K562 (cell line): ENCODE results near the gene PRTFDC1. TPM values are rescaled to one million over a fixed set of nuclear protein-coding genes. Genes with fewer than 3 reads are reported as not detected.

Source experiments
- ATF7 ChIP-seq: fragments of 450-650 bp; IDR thresholded peaks from 2 replicates; pipeline ENCODE4 v1.7.1; 2014; ENCODE audit warnings: mild to moderate bottlenecking, moderate library complexity
- CBX3 ChIP-seq, 2 experiments: IDR thresholded peaks; 1 replicate in 1 of 2; 2 replicates in 1 of 2; pipeline ENCODE4 v1.6.1; 2012; ENCODE audit warnings: inconsistent platforms in 2 of 2, low read length in 2 of 2, borderline replicate concordance in 1 of 2, control low read depth in 1 of 2
- DDX20 ChIP-seq: fragments of 450-650 bp; IDR thresholded peaks from 2 replicates; pipeline ENCODE4 v1.6.1; 2016; ENCODE audit warnings: missing genetic modification characterization, low read depth, mild to moderate bottlenecking, missing compliant biosample characterization, moderate library complexity
- ETV5 ChIP-seq: sonication (generic); formaldehyde crosslinking; IDR thresholded peaks from 2 replicates; pipeline ENCODE4 v1.4.0; 2020; ENCODE audit warnings: low read depth, mild to moderate bottlenecking, missing genetic modification reagents
- ETV6 ChIP-seq, 3 experiments: fragments of 150-350 bp in 1 of 3; sonication (generic) in 1 of 3; formaldehyde crosslinking in 1 of 3; IDR thresholded peaks; 2 replicates each; pipeline versions ENCODE4 v1.6.1 to v1.8.0; 2014 to 2022; ENCODE audit warnings: borderline replicate concordance in 2 of 3, low read depth in 2 of 3, antibody characterized with exemption in 1 of 3, low read length in 1 of 3, mild to moderate bottlenecking in 1 of 3, missing genetic modification reagents in 1 of 3
- EZH2 ChIP-seq: IDR thresholded peaks from 2 replicates; pipeline ENCODE4 v1.6.1; 2012; ENCODE audit warnings: low read depth, mild to moderate bottlenecking, inconsistent platforms, low read length, borderline replicate concordance
- HDGF ChIP-seq: fragments of 450-650 bp; IDR thresholded peaks from 2 replicates; pipeline ENCODE4 v1.6.1; 2016
- HNRNPH1 ChIP-seq: fragments of 200-400 bp; formaldehyde crosslinking; optimal IDR thresholded peaks from 2 replicates; pipeline ENCODE3; 2017; ENCODE audit warnings: low read depth, mild to moderate bottlenecking, low read length, moderate library complexity
- HNRNPLL ChIP-seq: fragments of 200-400 bp; formaldehyde crosslinking; IDR thresholded peaks from 2 replicates; pipeline ENCODE4 v1.6.1; 2017; ENCODE audit warnings: low read length, low read depth, mild to moderate bottlenecking; ENCODE audit not compliant: poor library complexity, severe bottlenecking
- KLF1 ChIP-seq: fragments of 450-650 bp; IDR thresholded peaks from 2 replicates; pipeline ENCODE4 v1.6.1; 2016; ENCODE audit warnings: missing genetic modification characterization, missing compliant biosample characterization
- MTA2 ChIP-seq: fragments of 450-650 bp; IDR thresholded peaks from 2 replicates; pipeline ENCODE4 v1.6.1; 2016; ENCODE audit warnings: low read depth
- NFE2L1 ChIP-seq: fragments of 450-650 bp; IDR thresholded peaks from 2 replicates; pipeline ENCODE4 v1.6.1; 2016; ENCODE audit warnings: missing genetic modification characterization, low read depth, mild to moderate bottlenecking, missing compliant biosample characterization, moderate library complexity, borderline replicate concordance
- NR3C1 ChIP-seq: sonication (generic); formaldehyde crosslinking; IDR thresholded peaks from 2 replicates; pipeline ENCODE4 v1.8.1; 2022; ENCODE audit warnings: missing genetic modification reagents
- POLR3G ChIP-seq: IDR thresholded peaks from 2 replicates; pipeline ENCODE4 v1.6.1; 2011; ENCODE audit not compliant: insufficient read length, insufficient replicate concordance; ENCODE audit errors: extremely low read depth
- PPARD ChIP-seq: fragments of 250-450 bp; sonication (Bioruptor Pico); IDR thresholded peaks from 2 replicates; pipeline ENCODE4 v1.8.0; 2022; ENCODE audit warnings: inconsistent platforms, mild to moderate bottlenecking, moderate library complexity
- PRMT5 ChIP-seq: sonication (generic); formaldehyde crosslinking; IDR thresholded peaks from 2 replicates; pipeline ENCODE4 v1.5.0; 2020; ENCODE audit warnings: missing genetic modification reagents
- RBM22 ChIP-seq: fragments of 200-400 bp; formaldehyde crosslinking; IDR thresholded peaks from 2 replicates; pipeline ENCODE4 v1.6.1; 2018; ENCODE audit warnings: low read length, low read depth; ENCODE audit not compliant: poor library complexity, severe bottlenecking
- RNF2 ChIP-seq: sonication (generic); IDR thresholded peaks from 2 replicates; pipeline ENCODE4 v1.6.1; 2016
- TBP ChIP-seq: optimal IDR thresholded peaks from 2 replicates; pipeline ENCODE3; 2011; ENCODE audit warnings: low read depth, low read length, improper control_type of control experiment
- TCFL5 ChIP-seq: fragments of 250-450 bp; sonication (Bioruptor Pico); conservative IDR thresholded peaks from 2 replicates; pipeline ENCODE4 v1.6.1; 2021; ENCODE audit warnings: mild to moderate bottlenecking, moderate library complexity, matching md5 sums
- TOE1 ChIP-seq, 2 experiments: fragments of 450-650 bp in 1 of 2; sonication (generic) in 1 of 2; formaldehyde crosslinking in 1 of 2; IDR thresholded peaks; 2 replicates each; pipeline versions ENCODE4 v1.7.1 to v1.8.0; 2016 to 2022; ENCODE audit warnings: borderline replicate concordance in 2 of 2, mild to moderate bottlenecking in 2 of 2, antibody characterized with exemption in 1 of 2, inconsistent platforms in 1 of 2, low read depth in 1 of 2, missing genetic modification reagents in 1 of 2, moderate library complexity in 1 of 2
- ZBTB17 ChIP-seq: fragments of 450-650 bp; formaldehyde crosslinking; IDR thresholded peaks from 2 replicates; pipeline ENCODE4 v1.4.0; 2020; ENCODE audit warnings: mild to moderate bottlenecking
- ZNF263 ChIP-seq: sonication (generic); formaldehyde crosslinking; IDR thresholded peaks from 2 replicates; pipeline ENCODE4 v1.8.0; 2022; ENCODE audit warnings: mild to moderate bottlenecking, missing genetic modification reagents, borderline replicate concordance
- ZNF395 ChIP-seq: fragments of 200-800 bp; sonication (Bioruptor generic); IDR thresholded peaks from 2 replicates; pipeline ENCODE4 v1.6.1; 2017; ENCODE audit warnings: missing genetic modification characterization, missing compliant biosample characterization
- ZNF41 ChIP-seq: fragments of 250-450 bp; sonication (Bioruptor Pico); conservative IDR thresholded peaks from 2 replicates; pipeline ENCODE4 v1.4.0; 2020; ENCODE audit warnings: mild to moderate bottlenecking
- ZNF707 ChIP-seq: fragments of 250-450 bp; sonication (Bioruptor Pico); conservative IDR thresholded peaks from 2 replicates; pipeline ENCODE4 v1.8.0; 2022; ENCODE audit warnings: inconsistent platforms, mild to moderate bottlenecking, moderate library complexity
- ZSCAN32 ChIP-seq: fragments of 450-650 bp; formaldehyde crosslinking; IDR thresholded peaks from 2 replicates; pipeline ENCODE4 v1.4.0; 2020; ENCODE audit warnings: mild to moderate bottlenecking, moderate library complexity
- polyA plus RNA-seq, 8 experiments: library from polyadenylated mRNA; depleted of rRNA in 4 of 8; stranded (reverse) in 5 of 8; unstranded in 3 of 8; fragments of >200 nt; fragmentation: Nextera tagmentation in 2 of 8; fragmentation: Illumina TruSeq in 1 of 8; extraction: Ambion mirVana in 2 of 8; extraction: Trizol in 1 of 8; gene quantifications; 2 replicates each; pipeline versions ENCODE4 v1.2.1 to v1.2.3, GENCODE V29; 2011 to 2014; ENCODE audit warnings: inconsistent platforms in 1 of 8, missing spikeins in 1 of 8
- total RNA-seq, 7 experiments: library from RNA; depleted of rRNA in 6 of 7; stranded (reverse); fragments of >200 nt in 6 of 7; fragmentation: Illumina TruSeq in 2 of 7; extraction: Trizol in 2 of 7; gene quantifications; 2 replicates each; pipeline versions ENCODE4 v1.2.1 to v1.2.3, GENCODE V29; 2011 to 2021; ENCODE audit warnings: low replicate concordance in 1 of 7

The PRTFDC1 gene
- total and polyA plus RNA-seq, 9 of the 15 experiments (the other 6 are each of a cell fraction or from before 2014, with no cell fraction given), result 7.0 to 27.6 (median 10.0) TPM

- TF ChIP-seq NR3C1, result no peak
- peak; percentile 90 for TF ChIP-seq ZNF395 (CRISPR knock-in tag)
- TF ChIP-seq MTA2, result peak; percentile 25; the same call in 1 of the 2 replicates
- TF ChIP-seq HNRNPLL, result no peak
- TF ChIP-seq RNF2, result peak; percentile 97
- TF ChIP-seq TCFL5 (CRISPR knock-in tag), result 0 out of 2 replicates have a peak, but pooled peaks have one; percentile 20
- TF ChIP-seq HNRNPH1, result no peak
- peak; percentile 82 for TF ChIP-seq NFE2L1 (tag)
- peak in 1 of 2 experiments; percentile 25; a peak in 2 of 4 replicates for TF ChIP-seq ETV6 (IDR thresholded peaks at IDR 0.05; ENCODE audit: borderline replicate concordance in 1 of 2, low read depth in 2 of 2, low read length in 1 of 2)
- TF ChIP-seq ETV6 (CRISPR knock-in tag; IDR thresholded peaks at IDR 0.05; ENCODE audit: borderline replicate concordance), result no peak
- TF ChIP-seq ZSCAN32 (CRISPR knock-in tag), result no peak
- TF ChIP-seq ETV5 (CRISPR knock-in tag), result peak; percentile 71
- peak; percentile 76 for TF ChIP-seq ATF7
- TF ChIP-seq TBP, result peak; percentile 66
- TF ChIP-seq PPARD (CRISPR knock-in tag), result no peak
- no peak for TF ChIP-seq PRMT5 (CRISPR knock-in tag)
- TF ChIP-seq ZNF707 (CRISPR knock-in tag), result no peak
- no peak for TF ChIP-seq KLF1 (tag)
- TF ChIP-seq ZNF263 (CRISPR knock-in tag), result no peak; the same call in 1 of the 2 replicates
- no peak for TF ChIP-seq EZH2
- no peak for TF ChIP-seq HDGF
- no peak for TF ChIP-seq RBM22
- peak; percentile 62; the same call in 1 of the 2 replicates for TF ChIP-seq ZBTB17 (CRISPR knock-in tag)
- peak in 1 of 2 experiments; percentile 96; a peak in 2 of 3 replicates for TF ChIP-seq CBX3 (IDR thresholded peaks at IDR 0.05; ENCODE audit: borderline replicate concordance in 1 of 2, low read length in 2 of 2)
- TF ChIP-seq ZNF41 (CRISPR knock-in tag), result peak; percentile 59; the same call in 1 of the 2 replicates
- TF ChIP-seq DDX20 (tag), result peak; percentile 42
- TF ChIP-seq TOE1 (IDR thresholded peaks at IDR 0.05; ENCODE audit: borderline replicate concordance), result peak; percentile 83; the same call in 1 of the 2 replicates
- no peak for TF ChIP-seq TOE1 (CRISPR knock-in tag; IDR thresholded peaks at IDR 0.05; ENCODE audit: borderline replicate concordance, low read depth)
- TF ChIP-seq POLR3G, result no peak
Observed at GRCh38 chr10:24920907-24921881, 31.2 kb downstream of the PRTFDC1 start (continued).
